ENCODE measurements around the gene DPY30. TPM values are rescaled to one million over a fixed set of nuclear protein-coding genes. Genes with fewer than 3 reads are reported as not detected.

Gene DPY30
- total and polyA plus RNA-seq, 5 donors from 2014 or later: 39.4 to 240 (median 206) TPM

DNA sequence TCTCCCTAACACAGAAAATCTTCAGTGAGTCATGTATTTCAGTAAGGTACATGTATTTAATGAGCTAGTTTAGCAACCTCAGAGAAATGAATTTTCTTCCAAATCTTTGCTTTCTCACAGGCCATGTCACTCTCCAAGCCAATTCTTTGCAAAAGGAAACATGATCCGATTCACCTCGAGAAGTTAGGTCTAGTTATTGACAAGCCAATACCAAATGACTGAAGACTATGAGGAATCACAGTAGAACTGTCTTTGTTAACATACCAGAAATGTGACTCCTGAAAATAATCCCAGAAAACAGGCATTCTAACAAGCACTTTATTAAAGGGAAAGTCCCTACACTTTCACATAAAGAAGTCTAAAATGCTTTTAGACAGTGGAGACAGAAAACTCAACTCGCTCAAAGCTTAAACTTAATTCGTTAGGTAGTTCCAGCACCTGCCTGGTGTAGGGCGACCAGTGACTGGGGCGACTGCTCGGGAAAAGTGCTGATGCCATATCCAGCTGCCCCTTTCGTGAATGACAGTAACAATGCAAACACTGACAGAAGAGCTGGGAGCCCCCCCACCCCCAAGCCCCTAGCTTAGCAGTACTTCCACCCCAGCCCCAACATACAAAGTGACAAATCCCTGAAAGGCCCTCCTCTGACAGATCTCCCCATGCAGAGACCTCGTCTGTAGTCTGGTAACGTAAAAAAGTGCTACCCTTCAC, 30.6 kb downstream of the DPY30 start:
- no peaks in the 10 kb centered on the region for H3K36me3 ChIP-seq (ENCODE audit: control insufficient read depth, insufficient read depth, low read length)
- Mint-ChIP-seq H3K36me3 (peaks cover 12% of the 10 kb centered on the region), H3K4me3 (peak overlapping the region; percentile 92 to 99 (median 96)), H3K9me3 (no peaks in the 10 kb centered on the region), H3K27me3 (no peaks in the 10 kb centered on the region), H3K4me1 (peaks cover 28 to 72% (median 54%) of the 10 kb centered on the region in 4 donors), H3K27ac (peak overlapping the region; percentile 87 to 95 (median 87))
- ATAC-seq (ENCODE audit: low read depth in 2 of 2): no peak
- no peaks in the 10 kb centered on the region for H3K27me3 ChIP-seq (ENCODE audit: control insufficient read depth, insufficient read depth, low read length)
- DNase-seq: peak in 1 of 3 donors; percentile 26
- H3K4me3 ChIP-seq (ENCODE audit: low read depth, low read length): peak overlapping the region; percentile 86
- H3K9me3 ChIP-seq (ENCODE audit: control insufficient read depth in 2 of 2, low read length in 2 of 2): no peaks in the 10 kb centered on the region
- H3K27ac ChIP-seq (ENCODE audit: insufficient read depth, low read length, poor library complexity, severe bottlenecking): peak overlapping the region; percentile 51
- H3K4me1 ChIP-seq (ENCODE audit: control insufficient read depth, insufficient read depth, low read length, poor library complexity, severe bottlenecking): peaks cover 46% of the 10 kb centered on the region

- Mint-ChIP-seq H3K36me3 (peaks cover 12% of the 10 kb centered on the region), H3K27me3 (no peaks in the 10 kb centered on the region), H3K9me3 (peaks cover 0 to 1% (median 0%) of the 10 kb centered on the region in 7 donors), H3K4me1 (peaks cover 36 to 70% (median 57%) of the 10 kb centered on the region in 4 donors), H3K4me3 (peak overlapping the region; percentile 12 to 96 (median 63)), H3K27ac (no peak overlapping the region)
- peaks cover 46% of the 10 kb centered on the region for H3K4me1 ChIP-seq (ENCODE audit: control insufficient read depth, insufficient read depth, low read length, poor library complexity, severe bottlenecking)
- no peaks in the 10 kb centered on the region for H3K27me3 ChIP-seq (ENCODE audit: control insufficient read depth, insufficient read depth, low read length)
- no peak for DNase-seq
- peak overlapping the region; percentile 30 for H3K4me3 ChIP-seq (ENCODE audit: low read depth, low read length)
- ATAC-seq (ENCODE audit: low read depth in 2 of 2): no peak
- no peaks in the 10 kb centered on the region for H3K36me3 ChIP-seq (ENCODE audit: control insufficient read depth, insufficient read depth, low read length)
- H3K9me3 ChIP-seq (ENCODE audit: control insufficient read depth in 2 of 2, low read length in 2 of 2): no peaks in the 10 kb centered on the region
- H3K27ac ChIP-seq (ENCODE audit: insufficient read depth, low read length, poor library complexity, severe bottlenecking): no peak overlapping the region
Measured at GRCh38 chr2:32007121-32007391, 32.5 kb downstream of the DPY30 start.

DNA sequence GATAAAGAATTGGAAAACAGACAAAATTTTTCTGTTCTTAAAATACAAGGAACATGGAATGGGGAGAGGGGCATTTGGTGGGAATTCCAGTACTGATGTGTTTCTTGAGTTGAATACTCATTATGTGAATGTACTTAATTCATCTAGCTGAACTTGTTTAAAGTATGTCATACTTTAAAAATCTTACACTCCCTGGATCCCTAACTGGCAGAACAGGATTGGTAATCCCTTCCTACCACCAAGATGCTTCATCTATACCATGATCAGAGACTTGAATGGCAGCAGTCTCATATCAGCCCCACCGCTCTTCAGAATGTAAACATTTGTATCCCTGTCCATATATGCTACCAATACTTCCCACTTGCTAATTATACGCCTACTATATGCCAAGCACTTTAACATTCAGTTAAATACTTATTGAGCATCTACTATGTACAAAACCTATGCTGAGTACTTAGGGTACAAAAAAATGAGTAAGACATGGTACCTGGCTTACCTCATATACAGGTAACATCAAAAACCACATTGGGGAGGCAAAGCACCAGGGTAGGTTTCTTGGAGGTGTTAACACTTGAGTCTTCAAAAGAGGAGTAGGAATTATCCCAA, 34.1 kb downstream of the DPY30 start:
- Histone ChIP-seq H3K36me3 (ENCODE audit: control insufficient read depth, insufficient read depth, low read length) (no peaks in the 10 kb centered on the region), H3K9me3 (ENCODE audit: control insufficient read depth in 2 of 2, low read length in 2 of 2) (no peaks in the 10 kb centered on the region), H3K27ac (ENCODE audit: insufficient read depth, low read length, poor library complexity, severe bottlenecking) (no peak overlapping the region), H3K4me3 (ENCODE audit: low read depth, low read length) (peak overlapping the region; percentile 21), H3K27me3 (ENCODE audit: control insufficient read depth, insufficient read depth, low read length) (no peaks in the 10 kb centered on the region), H3K4me1 (ENCODE audit: control insufficient read depth, insufficient read depth, low read length, poor library complexity, severe bottlenecking) (peaks cover 40% of the 10 kb centered on the region)
- ATAC-seq (ENCODE audit: low read depth in 2 of 2): no peak
- Mint-ChIP-seq H3K27me3 (no peaks in the 10 kb centered on the region), H3K27ac (no peak overlapping the region), H3K36me3 (peaks cover 15% of the 10 kb centered on the region), H3K9me3 (peaks cover 0 to 1% (median 0%) of the 10 kb centered on the region in 7 donors), H3K4me1 (peaks cover 29 to 64% (median 53%) of the 10 kb centered on the region in 4 donors), H3K4me3 (peak overlapping the region; percentile 12 to 66 (median 28))
- no peak for DNase-seq

GRCh38 chr2:32003791-32004190, 35.8 kb downstream of the DPY30 start:
- peaks cover 16% of the 10 kb centered on the region for H3K36me3 Mint-ChIP-seq
- Histone ChIP-seq H3K27ac (ENCODE audit: insufficient read depth, low read length, poor library complexity, severe bottlenecking) (no peak overlapping the region), H3K9me3 (ENCODE audit: control insufficient read depth in 2 of 2, low read length in 2 of 2) (no peaks in the 10 kb centered on the region), H3K4me1 (ENCODE audit: control insufficient read depth, insufficient read depth, low read length, poor library complexity, severe bottlenecking) (peaks cover 45% of the 10 kb centered on the region), H3K27me3 (ENCODE audit: control insufficient read depth, insufficient read depth, low read length) (no peaks in the 10 kb centered on the region), H3K4me3 (ENCODE audit: low read depth, low read length) (peak overlapping the region; percentile 10), H3K36me3 (ENCODE audit: control insufficient read depth, insufficient read depth, low read length) (no peaks in the 10 kb centered on the region)
- H3K27me3 Mint-ChIP-seq: no peaks in the 10 kb centered on the region
- peaks cover 0 to 1% (median 0%) of the 10 kb centered on the region in 7 donors for H3K9me3 Mint-ChIP-seq
- no peak overlapping the region for H3K4me3 Mint-ChIP-seq
- no peak for DNase-seq
- peaks cover 36 to 70% (median 59%) of the 10 kb centered on the region in 4 donors for H3K4me1 Mint-ChIP-seq
- ATAC-seq (ENCODE audit: low read depth in 2 of 2): no peak
- H3K27ac Mint-ChIP-seq: peak overlapping the region in 1 of 3 donors; percentile 6

DNA sequence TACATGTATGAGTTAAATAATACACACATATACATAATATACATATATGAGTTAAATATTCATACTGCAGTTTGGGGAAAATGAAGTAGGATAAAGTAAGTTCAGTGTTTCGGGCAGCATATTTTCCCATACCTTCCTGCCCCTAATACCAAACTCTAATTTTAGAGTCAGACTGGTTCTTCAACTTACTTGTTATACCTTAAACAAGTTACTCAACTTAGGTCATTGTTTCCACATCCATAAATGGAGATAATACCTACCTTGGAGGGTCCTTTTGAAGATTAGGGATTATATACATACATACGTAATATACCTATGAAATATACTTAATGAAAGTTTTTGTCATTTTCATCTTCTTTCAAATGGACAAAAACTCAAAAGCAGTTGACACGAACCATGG, 37.2 kb downstream of the DPY30 start:
- Mint-ChIP-seq H3K36me3 (peaks cover 16% of the 10 kb centered on the region), H3K4me3 (no peak overlapping the region), H3K27me3 (no peaks in the 10 kb centered on the region), H3K27ac (no peak overlapping the region), H3K4me1 (peaks cover 38 to 69% (median 56%) of the 10 kb centered on the region in 4 donors), H3K9me3 (peaks cover 0 to 1% (median 0%) of the 10 kb centered on the region in 7 donors)
- DNase-seq (no peak), ATAC-seq (ENCODE audit: low read depth in 2 of 2) (no peak)
- H3K4me3 ChIP-seq (ENCODE audit: low read depth, low read length): no peak overlapping the region
- no peak overlapping the region for H3K27ac ChIP-seq (ENCODE audit: insufficient read depth, low read length, poor library complexity, severe bottlenecking)
- no peaks in the 10 kb centered on the region for H3K36me3 ChIP-seq (ENCODE audit: control insufficient read depth, insufficient read depth, low read length)
- H3K4me1 ChIP-seq (ENCODE audit: control insufficient read depth, insufficient read depth, low read length, poor library complexity, severe bottlenecking): peaks cover 42% of the 10 kb centered on the region
- H3K9me3 ChIP-seq (ENCODE audit: control insufficient read depth in 2 of 2, low read length in 2 of 2): no peaks in the 10 kb centered on the region
- no peaks in the 10 kb centered on the region for H3K27me3 ChIP-seq (ENCODE audit: control insufficient read depth, insufficient read depth, low read length)

- Histone ChIP-seq H3K27me3 (ENCODE audit: control insufficient read depth, insufficient read depth, low read length) (no peaks in the 10 kb centered on the region), H3K4me3 (ENCODE audit: low read depth, low read length) (no peak overlapping the region), H3K27ac (ENCODE audit: insufficient read depth, low read length, poor library complexity, severe bottlenecking) (no peak overlapping the region), H3K9me3 (ENCODE audit: control insufficient read depth in 2 of 2, low read length in 2 of 2) (no peaks in the 10 kb centered on the region), H3K4me1 (ENCODE audit: control insufficient read depth, insufficient read depth, low read length, poor library complexity, severe bottlenecking) (peaks cover 24% of the 10 kb centered on the region), H3K36me3 (ENCODE audit: control insufficient read depth, insufficient read depth, low read length) (no peaks in the 10 kb centered on the region)
- H3K36me3 Mint-ChIP-seq: peaks cover 7% of the 10 kb centered on the region
- peaks cover 0 to 1% (median 0%) of the 10 kb centered on the region in 7 donors for H3K9me3 Mint-ChIP-seq
- H3K27me3 Mint-ChIP-seq: no peaks in the 10 kb centered on the region
- DNase-seq (no peak), ATAC-seq (ENCODE audit: low read depth in 2 of 2) (no peak)
- H3K27ac Mint-ChIP-seq: peak overlapping the region; percentile 26 to 32 (median 30)
- H3K4me1 Mint-ChIP-seq: peaks cover 35 to 61% (median 50%) of the 10 kb centered on the region in 4 donors
- peak overlapping the region in 1 of 4 donors; percentile 41 for H3K4me3 Mint-ChIP-seq
Measured at GRCh38 chr2:31999438-31999837, 40.2 kb downstream of the DPY30 start.

DNA sequence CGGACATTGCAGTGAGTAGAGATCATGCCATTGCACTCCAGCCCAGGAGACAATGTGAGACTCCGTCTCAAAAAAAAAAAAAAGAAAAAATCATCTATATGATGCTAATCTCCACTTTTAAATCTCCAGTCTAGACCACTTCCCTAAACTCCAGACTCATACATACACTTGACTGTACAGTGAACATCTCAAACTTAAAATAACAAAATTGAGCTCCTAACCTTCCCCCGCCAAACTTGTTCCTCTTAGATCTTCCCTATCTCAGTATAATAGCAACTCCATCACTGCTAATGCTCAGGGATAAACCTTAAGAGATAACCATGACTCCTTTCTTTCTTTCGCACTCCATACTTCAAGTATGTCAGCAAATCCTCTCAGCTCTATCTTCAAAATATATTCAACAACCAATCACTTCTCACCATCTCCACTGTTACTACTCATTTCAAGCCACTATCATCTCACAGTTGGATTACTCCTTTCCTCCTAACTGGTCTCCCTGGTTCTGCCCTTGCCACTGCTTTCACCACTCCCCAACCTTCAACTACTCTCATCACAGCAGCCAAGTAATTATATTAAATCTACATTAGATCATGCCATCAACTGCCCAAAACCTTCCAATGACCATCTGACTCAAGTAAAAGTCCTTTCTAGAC, 40.7 kb downstream of the DPY30 start:
- Mint-ChIP-seq H3K4me1 (peaks cover 35 to 59% (median 46%) of the 10 kb centered on the region in 4 donors), H3K27me3 (no peaks in the 10 kb centered on the region), H3K4me3 (peak overlapping the region in 2 of 4 donors; percentile 10 to 41), H3K9me3 (peaks cover 0 to 1% (median 0%) of the 10 kb centered on the region in 7 donors), H3K27ac (peak overlapping the region in 2 of 3 donors; percentile 26 to 32), H3K36me3 (peaks cover 7% of the 10 kb centered on the region)
- no peak for DNase-seq
- Histone ChIP-seq H3K36me3 (ENCODE audit: control insufficient read depth, insufficient read depth, low read length) (no peaks in the 10 kb centered on the region), H3K27ac (ENCODE audit: insufficient read depth, low read length, poor library complexity, severe bottlenecking) (no peak overlapping the region), H3K4me3 (ENCODE audit: low read depth, low read length) (no peak overlapping the region), H3K4me1 (ENCODE audit: control insufficient read depth, insufficient read depth, low read length, poor library complexity, severe bottlenecking) (peaks cover 24% of the 10 kb centered on the region), H3K27me3 (ENCODE audit: control insufficient read depth, insufficient read depth, low read length) (no peaks in the 10 kb centered on the region), H3K9me3 (ENCODE audit: control insufficient read depth in 2 of 2, low read length in 2 of 2) (no peaks in the 10 kb centered on the region)
- ATAC-seq (ENCODE audit: low read depth in 2 of 2): peak in 1 of 2 donors; percentile 22
